ENCODE results near the gene RUNDC1.
A peak's percentile ranks its signal among the peaks of the same experiment; 100 is the strongest.

RUNDC1 gene

DNA sequence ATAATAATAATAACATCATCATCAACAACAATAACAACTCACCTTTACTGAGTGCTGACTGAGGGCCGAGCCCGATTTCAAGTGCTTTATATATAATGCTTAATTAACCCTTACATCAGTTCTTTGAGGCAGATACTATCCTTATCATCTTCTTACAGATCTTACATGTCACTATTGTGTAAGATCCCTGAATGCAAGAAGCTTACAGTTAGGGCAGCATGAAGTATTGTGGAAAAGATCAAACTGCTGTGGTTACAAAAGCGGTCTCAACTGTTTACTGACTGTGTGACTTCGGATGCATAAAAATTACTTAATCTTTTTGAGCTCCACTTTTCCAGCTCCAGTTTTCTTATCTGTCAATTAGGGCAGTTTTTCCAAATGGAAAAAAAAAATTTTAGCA is 38.6 kb downstream of the RUNDC1 start:
- no peak for DNase-seq (ENCODE audit: low spot score)

DNA sequence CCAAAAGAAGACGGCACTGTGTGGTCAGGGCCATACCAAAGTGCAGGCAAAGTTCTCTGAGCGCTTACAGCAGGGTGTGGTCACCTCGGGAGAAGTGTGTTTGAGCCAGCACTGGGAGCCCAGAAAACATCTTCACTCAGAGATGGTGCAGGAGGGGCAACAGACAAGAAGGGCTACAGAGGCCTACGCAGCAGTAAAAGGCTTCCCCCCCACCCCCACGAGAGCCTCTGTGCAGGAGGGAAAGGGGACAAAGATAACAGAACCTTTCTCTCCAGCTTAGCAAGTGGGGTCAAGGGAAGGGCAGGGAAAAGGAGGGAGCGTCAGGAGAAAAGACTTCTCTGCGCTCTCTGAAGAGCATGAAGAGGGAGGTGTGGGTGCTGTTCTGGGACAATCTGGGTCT is 39.1 kb downstream of the RUNDC1 start:
- no peak for DNase-seq (ENCODE audit: low spot score)

DNA sequence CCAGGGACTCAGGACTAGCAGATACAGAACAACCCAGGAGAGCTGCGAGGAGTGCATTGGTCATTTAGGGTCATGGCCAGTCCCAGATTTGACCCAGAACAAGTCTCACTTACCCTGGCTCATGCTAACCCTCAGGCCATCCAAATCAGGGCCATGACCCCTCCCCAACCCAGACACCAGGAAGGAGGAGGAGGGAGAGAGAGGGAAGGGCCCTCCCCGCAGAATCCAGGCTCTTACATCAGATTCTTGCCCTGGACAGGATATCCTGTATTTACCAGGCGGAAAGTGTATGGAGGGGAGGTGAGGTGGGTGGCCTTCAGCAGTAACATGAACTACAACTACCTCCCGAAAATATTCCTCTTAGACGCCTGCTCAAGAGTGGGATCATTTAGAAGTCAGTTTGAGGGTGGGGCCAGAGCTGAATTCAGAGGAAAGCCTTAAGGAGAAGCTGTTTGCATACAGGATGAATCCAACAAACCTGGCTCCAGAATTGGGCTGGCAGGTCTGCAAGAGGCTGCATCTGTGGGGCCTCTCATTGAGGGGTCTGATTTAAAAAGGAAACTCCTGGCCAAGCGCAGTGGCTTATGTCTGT is 39.8 kb downstream of the RUNDC1 start:
- no peak for DNase-seq (ENCODE audit: low spot score)

DNA sequence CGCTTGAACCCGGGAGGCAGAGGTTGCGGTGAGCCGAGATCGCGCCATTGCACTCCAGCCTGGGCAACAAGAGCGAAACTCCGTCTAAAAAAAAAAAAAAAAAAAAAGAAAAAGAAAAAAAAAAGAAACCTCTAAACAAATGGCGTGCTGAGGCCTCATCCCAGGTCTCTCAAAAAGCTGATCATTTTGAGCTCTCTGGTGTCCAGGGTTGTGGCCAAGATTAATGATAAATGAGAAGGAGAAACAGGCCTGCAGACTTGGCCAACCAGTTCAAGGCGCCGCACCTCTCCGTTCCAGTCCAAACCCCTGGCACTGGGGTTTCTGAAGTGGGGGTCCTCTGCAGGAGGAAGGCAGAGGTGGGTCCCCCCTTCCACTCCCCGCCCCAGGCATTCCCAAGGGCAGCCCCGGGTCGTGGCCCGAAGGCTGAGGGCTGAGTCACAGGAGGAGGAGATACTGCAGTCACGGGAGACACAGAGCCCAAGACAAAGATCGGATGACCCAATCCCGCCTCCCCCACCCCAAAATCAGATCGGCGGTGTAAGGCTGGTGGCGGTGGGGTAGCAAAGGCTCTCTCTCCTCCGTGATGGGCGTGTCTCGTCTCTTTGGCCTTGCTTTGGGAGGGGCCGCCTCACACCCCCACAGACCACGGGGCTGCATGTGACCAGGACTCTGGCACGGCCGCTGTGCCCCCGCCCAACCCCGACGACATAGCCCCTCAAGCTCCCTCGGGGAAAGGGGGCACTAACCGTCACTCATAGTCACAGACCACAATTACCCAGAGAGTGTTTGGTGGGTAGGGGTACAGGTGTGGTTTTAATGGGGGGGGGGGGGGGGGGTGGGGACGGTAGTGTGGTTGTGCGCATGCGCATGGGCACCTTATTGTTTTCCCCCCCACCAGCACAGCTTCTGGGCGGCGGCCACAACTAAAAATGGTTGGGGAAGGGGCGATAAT is 40.7 kb downstream of the RUNDC1 start:
- DNase-seq (ENCODE audit: low spot score) = no peak

DNA sequence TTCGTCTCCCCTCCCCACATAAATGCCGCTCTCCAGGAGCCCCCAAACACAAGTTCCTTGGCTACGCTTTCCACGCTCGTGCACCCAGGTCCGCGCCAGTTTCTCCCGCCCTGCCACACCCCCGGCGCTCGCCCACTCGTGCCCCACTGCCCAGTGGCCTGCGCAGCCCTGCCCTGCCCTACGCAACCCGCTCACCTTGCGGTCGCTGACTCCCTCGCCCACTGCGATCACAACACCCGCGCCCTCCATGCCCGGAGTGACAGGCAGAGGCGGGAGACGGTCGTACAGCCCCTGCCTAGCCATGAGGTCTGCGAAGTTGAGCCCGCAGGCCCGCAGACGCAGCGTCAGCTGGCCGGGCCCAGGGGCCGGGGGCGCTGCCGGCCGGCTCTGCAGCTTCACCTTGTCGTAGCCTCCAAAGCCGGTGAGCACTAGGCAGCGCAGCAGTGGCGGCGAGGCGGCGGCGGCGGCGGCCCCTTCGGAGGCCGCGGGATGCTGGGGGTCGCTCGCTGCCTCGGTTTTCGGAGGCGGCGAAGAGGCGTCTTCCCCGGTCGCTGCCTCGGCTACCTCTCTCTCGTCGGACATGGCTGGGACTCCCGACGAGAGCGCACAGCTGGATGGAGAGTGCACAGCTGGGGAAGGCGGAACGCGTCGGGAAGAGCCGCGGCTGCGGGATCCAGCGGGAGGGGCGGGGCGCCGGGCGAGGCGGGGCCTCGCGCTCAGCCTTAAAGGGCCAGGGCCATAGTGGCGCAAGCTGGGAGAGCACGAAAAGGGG is 41.6 kb downstream of the RUNDC1 start, which contains the start of gene VAT1:
Gene VAT1 (minus strand): TSS at position 645 of the 772 bp plus-strand sequence. CDS start 63 bp downstream, at position 582.
- peak; percentile 75 for DNase-seq (ENCODE audit: low spot score)

DNA sequence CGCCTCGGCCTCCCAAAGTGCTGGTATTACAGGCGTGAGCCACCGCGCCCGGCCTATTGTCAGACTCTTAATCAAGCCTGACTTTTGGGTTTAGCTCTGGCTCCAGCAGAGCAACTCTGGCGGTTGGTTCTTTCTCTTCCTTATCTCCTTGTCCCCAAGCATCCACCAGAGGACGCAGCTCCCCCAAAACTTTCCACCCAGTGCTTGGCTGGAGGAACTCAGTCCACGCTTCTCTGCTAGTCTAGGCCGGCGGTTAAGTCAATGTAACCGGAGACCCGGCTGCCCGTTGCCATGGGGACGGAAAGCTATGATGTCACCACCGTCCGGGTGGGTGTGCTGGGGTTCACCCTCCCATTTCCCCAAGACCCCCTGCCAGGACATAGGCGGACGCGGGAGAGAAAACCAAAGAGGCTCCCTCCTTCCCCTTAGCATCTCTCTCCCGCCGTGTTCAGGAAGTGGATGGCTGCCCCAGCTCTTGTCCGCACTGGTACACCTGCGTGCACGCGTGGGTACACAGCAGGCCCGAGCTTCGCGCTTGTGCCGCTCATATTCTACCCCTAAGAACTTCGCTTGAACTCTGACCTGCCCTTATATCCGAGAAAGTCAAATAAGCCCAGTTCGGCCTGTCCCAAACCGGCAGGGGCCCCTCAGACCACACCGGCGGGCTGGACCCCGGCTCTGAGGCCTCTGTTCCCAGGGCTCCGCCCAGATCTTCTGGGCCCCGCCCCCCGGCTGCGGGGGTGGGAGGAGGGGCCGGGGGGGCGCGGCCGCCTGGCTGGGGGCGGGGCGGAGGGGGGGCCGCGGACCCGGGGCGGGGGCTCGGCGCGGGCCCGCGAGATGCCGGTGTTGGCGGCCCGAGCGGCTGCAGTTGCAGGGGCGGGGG is 44.3 kb downstream of the RUNDC1 start, which contains the start of gene RND2:
Gene RND2 (plus strand): TSS at position 825 of the 883 bp plus-strand sequence. CDS start 117 bp downstream, outside the sequence.
- DNase-seq (ENCODE audit: low spot score) = peak; percentile 94

DNA sequence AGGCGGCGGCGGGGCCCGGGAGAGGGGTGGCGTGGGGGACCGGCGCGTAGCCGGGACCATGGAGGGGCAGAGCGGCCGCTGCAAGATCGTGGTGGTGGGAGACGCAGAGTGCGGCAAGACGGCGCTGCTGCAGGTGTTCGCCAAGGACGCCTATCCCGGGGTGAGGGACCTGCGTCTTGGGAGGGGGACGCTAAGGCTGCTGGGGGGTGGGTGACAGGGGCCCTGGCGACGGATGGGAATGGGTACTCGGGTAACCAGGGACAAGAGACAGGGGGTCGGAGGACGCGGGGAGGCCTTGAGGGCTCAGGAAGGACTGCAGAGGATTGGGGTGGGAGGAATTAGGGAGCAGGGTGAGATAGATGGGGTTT is 44.9 kb downstream of the RUNDC1 start:
- DNase-seq (ENCODE audit: low spot score) = no peak

DNA sequence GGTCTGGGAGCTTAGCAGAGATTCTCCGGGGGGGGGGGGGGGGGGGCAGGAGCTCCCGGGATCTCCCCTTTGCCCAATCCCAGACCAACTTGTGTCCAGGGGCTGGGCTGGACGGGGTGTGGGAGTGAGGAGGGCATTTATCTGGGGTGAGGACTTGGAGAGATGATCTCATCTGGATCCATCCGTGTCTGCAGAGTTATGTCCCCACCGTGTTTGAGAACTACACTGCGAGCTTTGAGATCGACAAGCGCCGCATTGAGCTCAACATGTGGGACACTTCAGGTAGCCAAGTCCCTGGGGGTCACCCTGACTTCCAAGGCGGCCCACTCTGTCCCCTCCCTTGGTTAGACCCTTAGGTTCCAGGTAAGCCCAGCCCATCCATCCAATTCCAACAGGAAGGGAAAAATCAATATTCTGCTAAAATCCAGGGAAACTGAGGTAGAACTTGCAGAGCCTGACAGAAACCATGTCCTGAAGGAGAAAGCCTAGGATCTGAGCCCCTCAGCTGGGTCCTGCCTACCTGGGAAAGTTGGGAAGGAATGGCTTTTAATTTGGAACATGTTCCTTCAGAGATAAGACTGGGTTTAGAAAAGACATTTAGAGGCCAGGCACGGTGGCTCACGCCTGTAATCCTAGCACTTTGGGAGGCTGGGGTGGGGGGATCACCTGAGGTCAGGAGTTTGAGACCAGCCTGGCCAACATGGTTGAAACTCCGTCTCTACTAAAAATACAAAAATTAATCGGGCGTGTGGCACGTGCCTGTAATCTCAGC is 45.6 kb downstream of the RUNDC1 start:
- DNase-seq (ENCODE audit: low spot score) = no peak

DNA sequence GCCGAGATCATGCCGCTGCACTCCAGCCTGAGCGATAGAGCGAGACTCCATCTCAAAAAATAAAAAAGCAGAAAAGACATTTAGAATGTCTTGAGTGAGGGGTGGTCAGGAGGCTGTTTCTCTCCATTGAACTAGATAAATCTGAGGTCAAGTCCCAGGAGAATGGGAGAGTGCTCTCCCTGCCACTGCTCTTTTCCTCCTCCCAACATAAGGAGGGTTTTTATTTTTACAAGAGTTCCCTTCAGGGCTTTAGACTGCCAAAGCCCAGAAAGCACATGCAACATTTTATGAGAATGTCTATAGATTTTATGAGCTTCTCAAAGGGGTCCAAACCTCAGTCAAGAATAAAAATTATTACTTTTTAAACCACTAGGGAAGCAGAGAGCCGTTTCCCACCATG is 46.2 kb downstream of the RUNDC1 start:
- no peak for DNase-seq (ENCODE audit: low spot score)

DNA sequence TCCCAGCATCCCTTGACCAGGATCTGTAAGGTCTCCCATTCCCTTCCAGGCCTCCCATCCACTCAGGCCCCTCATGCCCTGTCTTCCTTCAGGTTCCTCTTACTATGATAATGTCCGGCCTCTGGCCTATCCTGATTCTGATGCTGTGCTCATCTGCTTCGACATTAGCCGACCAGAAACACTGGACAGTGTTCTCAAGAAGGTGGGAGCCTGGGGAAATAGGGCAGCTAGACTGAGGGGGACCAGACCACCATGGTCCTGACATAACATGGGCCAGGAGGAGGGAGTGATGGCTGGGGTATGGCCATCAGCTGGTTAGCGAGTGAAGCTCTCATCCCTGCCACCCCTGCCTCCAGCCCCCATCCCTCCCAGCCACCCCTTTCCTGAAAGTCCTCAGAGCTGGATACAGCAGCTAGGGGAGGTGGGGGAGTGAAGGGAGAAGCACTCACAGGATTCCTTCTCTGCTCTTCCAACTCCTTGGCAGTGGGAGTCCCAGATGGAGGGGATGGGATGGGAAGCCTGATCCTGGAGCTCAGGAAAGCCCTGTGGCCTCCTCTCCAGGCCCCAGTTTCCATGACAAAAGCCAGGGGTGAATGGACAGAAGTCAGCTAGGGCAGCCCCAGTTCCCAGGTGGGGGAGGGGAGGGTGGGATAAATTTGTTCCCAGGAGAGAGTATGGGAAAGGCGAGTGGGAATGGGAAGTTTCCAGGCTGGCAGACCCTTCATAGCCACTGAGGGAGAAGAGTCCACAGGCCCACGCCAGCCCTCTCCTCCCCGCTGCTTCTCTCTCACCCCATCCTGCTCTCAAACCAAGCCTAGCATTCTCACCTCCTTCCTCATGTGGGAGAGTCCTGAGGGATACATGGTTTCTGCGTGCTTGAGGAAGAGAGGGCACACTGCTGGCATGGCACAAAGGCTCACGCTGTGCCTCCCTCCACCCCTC is 47.0 kb downstream of the RUNDC1 start:
- DNase-seq (ENCODE audit: low spot score) = no peak

DNA sequence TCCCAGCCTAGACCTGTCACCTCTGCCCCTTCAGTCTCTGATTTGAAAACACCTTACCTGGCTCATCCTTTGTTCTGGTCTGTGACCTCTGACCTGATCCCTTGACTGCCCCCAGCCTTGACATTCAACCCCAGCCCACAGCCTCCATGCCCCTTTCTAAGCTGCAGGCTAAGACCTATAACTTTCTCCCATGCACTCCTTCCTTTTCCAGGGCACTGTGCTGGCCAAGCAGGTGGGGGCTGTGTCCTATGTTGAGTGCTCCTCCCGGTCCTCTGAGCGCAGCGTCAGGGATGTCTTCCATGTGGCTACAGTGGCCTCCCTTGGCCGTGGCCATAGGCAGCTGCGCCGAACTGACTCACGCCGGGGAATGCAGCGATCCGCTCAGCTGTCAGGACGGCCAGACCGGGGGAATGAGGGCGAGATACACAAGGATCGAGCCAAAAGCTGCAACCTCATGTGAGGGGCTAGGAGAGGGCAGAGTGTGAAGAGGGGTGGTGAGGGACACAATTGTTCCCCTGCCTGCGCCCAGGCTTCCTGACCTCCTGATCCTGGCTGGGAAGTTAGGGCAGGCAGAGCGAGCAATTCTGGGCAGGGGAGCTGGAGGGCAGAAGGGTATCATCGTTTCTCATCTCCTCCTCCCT is 48.0 kb downstream of the RUNDC1 start:
- DNase-seq (ENCODE audit: low spot score) = no peak

DNA sequence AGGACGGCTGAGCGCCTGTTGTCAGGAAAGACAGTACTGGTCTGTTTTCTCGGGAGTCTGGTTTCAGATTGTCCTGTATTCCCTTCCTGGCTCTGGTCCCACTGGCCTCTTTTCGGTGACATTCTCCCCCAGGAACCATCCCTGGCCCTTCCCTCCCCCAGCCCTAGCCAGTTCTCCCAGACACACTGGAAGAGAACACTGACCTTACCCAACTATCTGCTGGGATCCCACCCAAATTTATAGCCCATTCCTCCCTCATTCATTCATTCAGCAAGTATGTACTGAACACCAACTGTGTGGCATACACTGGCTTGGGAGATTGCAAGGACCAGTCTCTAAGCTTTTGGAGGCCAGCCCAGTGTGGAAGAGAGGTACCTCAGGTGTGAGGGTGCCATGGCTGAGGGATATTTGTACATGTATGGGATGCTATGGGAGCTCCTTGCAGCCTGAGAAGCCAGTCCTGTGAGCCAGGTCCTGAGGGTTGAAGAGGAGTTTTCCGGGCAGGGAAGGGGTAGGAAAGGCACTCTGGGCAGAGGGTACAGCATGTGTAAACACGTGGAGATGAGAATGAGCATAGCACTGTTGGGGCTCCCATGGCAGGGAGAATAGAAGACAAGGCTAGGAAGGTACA is 49.9 kb downstream of the RUNDC1 start:
- peak; percentile 49 for DNase-seq (ENCODE audit: low spot score)

DNA sequence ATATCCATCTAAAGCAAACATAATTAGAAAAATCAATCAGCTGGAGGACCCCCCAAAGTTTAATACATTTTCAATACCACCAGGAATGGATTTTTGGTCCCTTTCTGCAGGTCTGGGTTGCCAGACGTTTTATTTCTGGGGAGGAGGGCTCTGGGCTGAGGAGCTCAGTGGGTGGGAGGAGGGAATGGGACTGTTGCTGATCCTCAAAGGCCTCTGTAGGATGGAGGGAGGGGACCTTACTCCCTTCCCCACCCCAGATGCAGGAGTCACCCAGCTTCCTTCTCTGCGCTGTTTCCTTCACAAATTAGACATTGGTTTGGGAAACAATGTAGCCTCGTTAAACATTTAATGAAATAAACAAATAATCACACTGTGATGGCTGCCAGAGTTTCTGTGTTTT is 51.3 kb downstream of the RUNDC1 start:
- no peak for DNase-seq (ENCODE audit: low spot score)

DNA sequence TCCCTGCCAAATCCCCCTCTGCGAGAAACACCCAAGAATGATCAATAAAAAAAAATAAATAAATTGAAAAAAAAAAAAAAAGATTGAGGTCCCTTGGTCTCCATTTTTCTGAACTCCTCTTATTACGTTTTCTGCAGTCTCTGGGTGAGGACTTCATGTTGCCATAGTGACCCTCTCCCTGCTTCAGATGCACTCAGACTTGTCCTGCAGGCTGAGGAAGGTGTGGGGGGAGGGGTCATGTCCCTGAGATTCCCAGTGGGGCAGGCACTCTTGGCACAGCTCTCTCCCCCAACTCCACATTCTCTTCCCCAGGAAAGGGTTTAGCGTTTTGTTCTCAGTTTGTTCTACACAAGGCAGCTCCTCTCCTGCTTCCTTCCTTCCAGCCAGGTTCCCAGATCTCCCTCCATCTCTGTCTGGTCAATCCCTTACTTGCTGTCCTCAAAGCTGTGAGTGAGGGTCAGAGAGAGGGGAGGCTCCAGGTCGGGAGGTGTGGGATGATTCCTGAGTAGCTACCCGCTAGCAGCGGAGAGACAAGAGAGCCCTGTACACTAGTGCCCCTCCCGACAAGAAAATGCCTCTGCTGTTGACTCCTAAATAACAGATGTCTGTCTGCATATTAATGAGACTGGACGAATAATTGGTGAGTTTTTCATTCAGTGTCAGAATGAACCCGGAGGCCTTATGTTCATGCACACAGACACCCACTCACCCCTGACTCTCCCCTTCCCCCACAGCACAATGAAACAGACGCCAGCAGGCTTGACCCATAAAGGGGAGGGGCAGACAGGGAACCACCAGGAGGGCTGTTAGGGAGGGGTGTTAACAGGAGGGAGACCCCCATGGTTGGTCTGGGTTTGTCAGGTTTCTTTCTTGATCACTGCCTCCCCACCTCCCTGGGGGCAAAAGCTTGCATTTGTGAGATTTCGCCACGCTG is 53.9 kb downstream of the RUNDC1 start:
- DNase-seq (ENCODE audit: low spot score) = peak; percentile 68

DNA sequence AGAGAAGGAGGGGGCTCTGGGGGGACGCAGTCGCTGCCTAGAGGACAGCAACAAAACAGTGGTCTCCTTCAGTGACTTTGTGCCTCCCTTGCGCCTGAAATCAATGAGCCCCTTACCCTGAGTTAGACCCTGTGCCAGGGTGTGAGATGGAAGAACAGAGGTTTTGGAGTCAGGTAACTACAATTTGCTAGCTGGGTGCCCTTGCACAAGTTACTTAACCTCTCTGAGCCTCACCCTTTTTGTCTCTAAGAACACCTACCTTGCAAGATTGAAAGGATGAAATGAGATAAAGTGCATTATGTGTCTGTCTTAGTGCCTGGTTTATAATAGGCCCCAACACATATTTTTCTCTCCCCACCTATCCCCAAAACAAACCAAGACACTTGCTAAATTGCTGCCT is 54.5 kb downstream of the RUNDC1 start:
- no peak for DNase-seq (ENCODE audit: low spot score)

DNA sequence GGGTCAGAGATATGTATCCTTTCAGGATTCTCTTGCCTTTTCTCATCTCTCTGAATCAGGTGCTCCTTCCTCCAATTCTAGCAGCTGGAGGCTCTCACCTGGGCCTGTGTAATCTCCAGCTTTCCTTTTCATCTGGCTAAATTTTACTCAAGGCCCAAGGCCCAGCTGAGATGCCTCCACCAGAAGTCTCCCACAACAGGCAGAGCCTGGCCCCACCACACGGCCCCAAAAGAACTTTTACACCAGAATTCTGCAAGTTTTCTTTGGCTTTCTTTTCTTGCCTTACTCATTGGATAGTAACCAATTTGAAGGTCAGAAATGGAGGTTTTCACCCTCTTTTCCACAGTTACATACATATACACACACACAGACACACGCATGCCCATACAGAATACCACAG is 59.3 kb downstream of the RUNDC1 start:
- DNase-seq (ENCODE audit: low spot score) = no peak

DNA sequence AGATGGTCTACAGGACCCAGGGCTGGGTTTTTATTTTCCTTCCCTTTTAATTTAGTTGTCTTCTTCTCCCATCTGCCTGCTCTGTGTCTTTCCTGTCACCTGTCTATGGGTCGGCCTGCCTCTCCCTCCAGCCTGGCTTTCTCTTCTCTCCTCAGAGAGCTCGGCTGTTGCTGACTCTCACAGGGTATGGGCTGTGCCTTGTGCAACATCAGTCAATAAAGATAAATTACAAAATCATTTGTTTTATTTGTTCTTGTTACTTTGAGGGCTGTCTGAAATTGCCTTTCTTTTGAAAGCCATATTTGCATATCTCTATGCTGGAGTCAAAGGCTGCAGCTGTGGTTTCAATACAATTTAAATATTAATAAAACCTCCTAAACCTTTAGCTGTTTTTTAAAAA is 60.3 kb downstream of the RUNDC1 start:
- no peak for DNase-seq (ENCODE audit: low spot score)
